Endothelial cell of umbilical vein (primary cell): Measurements from ENCODE around the gene MSANTD3. TPM values are rescaled to one million over a fixed set of nuclear protein-coding genes. Genes with fewer than 3 reads are reported as not detected.

Experiments
- BruUV-seq: library from RNA; stranded (reverse); fragments of 400-500 nt; replicated peaks from 2 replicates; lab custom pipeline; 2021; lab: Mats Ljungman, UMichigan
- CTCF ChIA-PET: fragments of 300-600, 350-600 bp; sonication (Branson Sonifier 250); formaldehyde crosslinking; loops from one replicate; lab custom pipeline; 2021; ENCODE audit warnings: antibody characterized with exemption, inconsistent platforms; lab: Charles Lee
- POLR2A ChIA-PET: fragments of 300-600, 350-600 bp; sonication (Branson Sonifier 250); formaldehyde crosslinking; loops from one replicate; lab custom pipeline; 2021; ENCODE audit warnings: antibody characterized with exemption, inconsistent platforms; lab: Charles Lee
- DNase-seq: peaks from one replicate; pipeline ENCODE4 v3.0.0-alpha.2; 2011; ENCODE audit warnings: low read depth, low spot score
- FAIRE-seq: peaks from 2 replicates; lab custom pipeline; 2011; peaks lifted over from hg19 to GRCh38; lab: Jason Lieb, UNC
- H2AFZ ChIP-seq: 2 replicates; pipeline ENCODE4 v1.6.0; 2012; ENCODE audit warnings: low read depth, low read length, control low read depth, inconsistent platforms
- H3K27ac ChIP-seq: 2 replicates; pipeline ENCODE4 v1.5.1; 2011; ENCODE audit warnings: low read depth, mild to moderate bottlenecking, control low read depth, low read length, moderate library complexity; ENCODE audit not compliant: insufficient read depth
- H3K27me3 ChIP-seq, 2 experiments: 2 replicates each; pipeline versions ENCODE4 v1.6.0 to v1.6.1; 2011; ENCODE audit warnings: low read length in 2 of 2, mixed read lengths in 1 of 2; ENCODE audit not compliant: control insufficient read depth in 2 of 2, insufficient read depth in 2 of 2
- H3K36me3 ChIP-seq, 2 experiments: 2 replicates in 1 of 2; 3 replicates in 1 of 2; pipeline ENCODE4 v1.5.1; 2011; ENCODE audit warnings: low read length in 2 of 2, mild to moderate bottlenecking in 1 of 2, moderate library complexity in 1 of 2; ENCODE audit not compliant: control insufficient read depth in 2 of 2, insufficient read depth in 2 of 2; ENCODE audit errors: extremely low read depth in 1 of 2
- H3K4me1 ChIP-seq: 3 replicates; pipeline ENCODE4 v1.5.1; 2011; ENCODE audit warnings: mild to moderate bottlenecking, low read length; ENCODE audit not compliant: control insufficient read depth, insufficient read depth; ENCODE audit errors: extremely low read depth
- H3K4me2 ChIP-seq: 2 replicates; pipeline ENCODE4 v1.6.1; 2011; ENCODE audit warnings: low read length, control low read depth, mixed read lengths; ENCODE audit not compliant: insufficient read depth
- H3K4me3 ChIP-seq, 3 experiments: fragments of 200-600 bp in 1 of 3; sonication (generic), shearing (Covaris generic) in 1 of 3; replicated peaks in 1 of 3; 2 replicates each; pipeline ENCODE4 v1.5.1; 2011 to 2016; ENCODE audit warnings: control low read depth in 3 of 3, low read length in 3 of 3, mild to moderate bottlenecking in 2 of 3, inconsistent platforms in 1 of 3, low read depth in 1 of 3, moderate library complexity in 1 of 3; ENCODE audit not compliant: insufficient read depth in 1 of 3
- H3K79me2 ChIP-seq: 2 replicates; pipeline ENCODE4 v1.6.0; 2012; ENCODE audit warnings: low read length, inconsistent platforms; ENCODE audit not compliant: control insufficient read depth, insufficient read depth
- H3K9ac ChIP-seq: replicated peaks from 2 replicates; pipeline ENCODE3; 2011; ENCODE audit warnings: low read length, control low read depth; ENCODE audit not compliant: insufficient read depth; ENCODE audit errors: extremely low read depth
- H3K9me1 ChIP-seq: replicated peaks from 3 replicates; pipeline ENCODE4 v1.6.0; 2011; ENCODE audit warnings: mild to moderate bottlenecking, low read length; ENCODE audit not compliant: control insufficient read depth, insufficient read depth; ENCODE audit errors: extremely low read depth
- H3K9me3 ChIP-seq: replicated peaks from 2 replicates; pipeline ENCODE4 v1.5.1; 2012; ENCODE audit warnings: low read length, inconsistent platforms; ENCODE audit not compliant: control insufficient read depth, insufficient read depth
- H4K20me1 ChIP-seq: replicated peaks from 2 replicates; pipeline ENCODE3; 2011; ENCODE audit warnings: mild to moderate bottlenecking, low read length; ENCODE audit not compliant: control insufficient read depth, insufficient read depth; ENCODE audit errors: extremely low read depth
- EZH2 ChIP-seq: IDR thresholded peaks from 2 replicates; pipeline ENCODE4 v1.6.1; 2012; ENCODE audit warnings: borderline replicate concordance, low read depth, mild to moderate bottlenecking, moderate library complexity, low read length, inconsistent platforms; ENCODE audit not compliant: severe bottlenecking
- FOS ChIP-seq: IDR thresholded peaks from 2 replicates; pipeline ENCODE4 v1.6.1; 2011; ENCODE audit warnings: mild to moderate bottlenecking, low read length, moderate library complexity, borderline replicate concordance; ENCODE audit not compliant: insufficient read depth
- GATA2 ChIP-seq: IDR thresholded peaks from 2 replicates; pipeline ENCODE4 v1.7.0; 2011; ENCODE audit warnings: low read depth, mild to moderate bottlenecking, moderate library complexity, mixed read lengths, low read length; ENCODE audit not compliant: insufficient read length, insufficient read depth
- JUN ChIP-seq: IDR thresholded peaks from 2 replicates; pipeline ENCODE4 v1.6.1; 2011; ENCODE audit warnings: borderline replicate concordance, low read depth; ENCODE audit not compliant: insufficient read length, insufficient read depth
- MYC ChIP-seq: IDR thresholded peaks from one replicate; pipeline ENCODE4 v1.6.1; 2011; ENCODE audit warnings: mild to moderate bottlenecking, low read depth, low read length
- POLR2A ChIP-seq: IDR thresholded peaks from 2 replicates; pipeline ENCODE4 v1.6.1; 2012; ENCODE audit warnings: low read depth, mild to moderate bottlenecking, control low read depth, low read length
- POLR2AphosphoS5 ChIP-seq: IDR thresholded peaks from 2 replicates; pipeline ENCODE4 v1.6.1; 2012; ENCODE audit warnings: low read depth, mild to moderate bottlenecking, control low read depth, low read length, moderate library complexity; ENCODE audit not compliant: insufficient read depth
- dilution Hi-C: fragments of 300-500 bp; cut with MboI; formaldehyde crosslinking; loops from one replicate; pipeline ENCODE4 v1.15.0; 2019; ENCODE audit warnings: low sequenced_read_pairs; ENCODE audit not compliant: extremely low pct_ligation_motif_present
- intact Hi-C: fragments of 100-400 bp; cut with micrococcal nuclease; formaldehyde crosslinking; loops from one replicate; pipeline ENCODE4 v1.10.0; 2022
- polyA plus RNA-seq, 4 experiments: library from polyadenylated mRNA; depleted of rRNA in 3 of 4; stranded (reverse) in 3 of 4; unstranded in 1 of 4; fragments of >200 nt; gene quantifications; 2 replicates each; pipeline versions ENCODE4 v1.2.1 to v1.2.3, GENCODE V29; 2011 to 2012; ENCODE audit warnings: missing spikeins in 1 of 4
- total RNA-seq: library from RNA; stranded (reverse); gene quantifications from 2 replicates; pipeline ENCODE4 v1.2.3, GENCODE V29; 2021
- TF ChIP-seq, protein P1 (sequence below), 2 donors: IDR thresholded peaks; 1 replicate in 1 of 2; 2 replicates in 1 of 2; pipeline ENCODE4 v1.5.1; 2011; ENCODE audit warnings: low read length in 2 of 2, mild to moderate bottlenecking in 2 of 2, moderate library complexity in 2 of 2, control low read depth in 1 of 2, inconsistent platforms in 1 of 2, low read depth in 1 of 2; ENCODE audit not compliant: insufficient read depth in 1 of 2; ENCODE audit errors: extremely low read depth in 1 of 2
- TF ChIP-seq, protein P2 (sequence below): IDR thresholded peaks from 2 replicates; pipeline ENCODE4 v1.6.1; 2011; ENCODE audit not compliant: insufficient read depth, insufficient read length

MSANTD3 gene
- total and polyA plus RNA-seq, 2 donors (not counting 3 experiments of a cell fraction or from before 2014, with no cell fraction given) = 31.3 to 88.5 TPM

DNA sequence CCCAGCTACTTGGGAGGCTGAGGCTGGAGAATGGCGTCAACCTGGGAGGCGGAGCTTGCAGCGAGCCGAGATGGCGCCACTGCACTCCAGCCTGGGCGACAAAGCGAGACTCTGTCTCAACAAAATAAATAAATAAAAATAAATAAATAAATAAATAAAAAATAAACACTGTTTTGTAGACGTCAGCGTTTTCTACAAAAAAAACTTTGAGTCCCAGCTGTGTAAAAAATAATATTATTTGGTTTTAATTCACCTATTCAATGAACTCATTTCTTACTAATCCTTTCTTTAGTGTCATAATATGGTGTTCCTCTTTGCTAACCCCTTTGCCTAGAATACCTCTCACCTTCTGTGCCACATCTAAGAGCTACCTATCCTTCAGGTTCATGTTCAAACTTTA, 30.2 kb upstream of the MSANTD3 start:
- Histone ChIP-seq H3K27me3 (no peaks in the 10 kb centered on the region), H3K4me1 (no peaks in the 10 kb centered on the region), H2AFZ (no peak overlapping the region), H3K9ac (no peak overlapping the region), H3K4me2 (no peak overlapping the region), H3K4me3 (no peak overlapping the region), H3K27ac (no peak overlapping the region), H3K79me2 (no peaks in the 10 kb centered on the region), H3K9me3 (no peaks in the 10 kb centered on the region), H3K36me3 (no peaks in the 10 kb centered on the region), H4K20me1 (no peaks in the 10 kb centered on the region), H3K9me1 (no peaks in the 10 kb centered on the region)
- ChIA-PET POLR2A (no interaction called here), CTCF (no interaction called here)
- no TSS peak for BruUV-seq
- FAIRE-seq = no peak
- intact Hi-C loops = no loop called here
- DNase-seq = no peak
- dilution Hi-C loops = no loop called here
- no peak for TF ChIP-seq JUN
- TF ChIP-seq, protein P1, sequence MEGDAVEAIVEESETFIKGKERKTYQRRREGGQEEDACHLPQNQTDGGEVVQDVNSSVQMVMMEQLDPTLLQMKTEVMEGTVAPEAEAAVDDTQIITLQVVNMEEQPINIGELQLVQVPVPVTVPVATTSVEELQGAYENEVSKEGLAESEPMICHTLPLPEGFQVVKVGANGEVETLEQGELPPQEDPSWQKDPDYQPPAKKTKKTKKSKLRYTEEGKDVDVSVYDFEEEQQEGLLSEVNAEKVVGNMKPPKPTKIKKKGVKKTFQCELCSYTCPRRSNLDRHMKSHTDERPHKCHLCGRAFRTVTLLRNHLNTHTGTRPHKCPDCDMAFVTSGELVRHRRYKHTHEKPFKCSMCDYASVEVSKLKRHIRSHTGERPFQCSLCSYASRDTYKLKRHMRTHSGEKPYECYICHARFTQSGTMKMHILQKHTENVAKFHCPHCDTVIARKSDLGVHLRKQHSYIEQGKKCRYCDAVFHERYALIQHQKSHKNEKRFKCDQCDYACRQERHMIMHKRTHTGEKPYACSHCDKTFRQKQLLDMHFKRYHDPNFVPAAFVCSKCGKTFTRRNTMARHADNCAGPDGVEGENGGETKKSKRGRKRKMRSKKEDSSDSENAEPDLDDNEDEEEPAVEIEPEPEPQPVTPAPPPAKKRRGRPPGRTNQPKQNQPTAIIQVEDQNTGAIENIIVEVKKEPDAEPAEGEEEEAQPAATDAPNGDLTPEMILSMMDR (IDR thresholded peaks at IDR 0.05; ENCODE audit: extremely low read depth in 1 of 2, insufficient read depth in 1 of 2, low read depth in 1 of 2, low read length in 2 of 2) = no peak
- TF ChIP-seq GATA2 = no peak
- TF ChIP-seq, protein P2, sequence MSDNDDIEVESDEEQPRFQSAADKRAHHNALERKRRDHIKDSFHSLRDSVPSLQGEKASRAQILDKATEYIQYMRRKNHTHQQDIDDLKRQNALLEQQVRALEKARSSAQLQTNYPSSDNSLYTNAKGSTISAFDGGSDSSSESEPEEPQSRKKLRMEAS = no peak
- TF ChIP-seq POLR2AphosphoS5 = no peak
- TF ChIP-seq POLR2A = no peak
- TF ChIP-seq FOS = no peak
- TF ChIP-seq EZH2 = no peak
- no peak for TF ChIP-seq MYC
